ENCODE results near the gene RNF214.

- TF ChIP-seq POLR2A (IDR thresholded peaks at IDR 0.05; ENCODE audit: low read depth, low read length) (no peak), CTCF (conservative IDR thresholded peaks at IDR 0.05; ENCODE audit: low read depth, low read length) (no peak), ELK1 (IDR thresholded peaks at IDR 0.05; ENCODE audit: borderline replicate concordance, low read depth, low read length) (no peak), CEBPB (IDR thresholded peaks at IDR 0.05; ENCODE audit: low read depth, low read length) (no peak), RFX5 (IDR thresholded peaks at IDR 0.05; ENCODE audit: low read depth, low read length) (no peak), MAFK (IDR thresholded peaks at IDR 0.05; ENCODE audit: low read depth, low read length) (no peak)
These were observed 86.9 kb downstream of the RNF214 start for GRCh38 chr11:117319214-117319840.
